WI38 (cell line): Measurements from ENCODE around the gene VGLL1.

Source experiments
- H3K4me3 ChIP-seq: 2 replicates; pipeline ENCODE4 v1.5.1; 2011; ENCODE audit warnings: low read depth, mild to moderate bottlenecking, control low read depth, low read length
- TF ChIP-seq, protein P1 (sequence below): IDR thresholded peaks from 2 replicates; pipeline ENCODE4 v1.5.1; 2012; ENCODE audit warnings: low read depth, mild to moderate bottlenecking, control low read depth, low read length

VGLL1 gene

DNA sequence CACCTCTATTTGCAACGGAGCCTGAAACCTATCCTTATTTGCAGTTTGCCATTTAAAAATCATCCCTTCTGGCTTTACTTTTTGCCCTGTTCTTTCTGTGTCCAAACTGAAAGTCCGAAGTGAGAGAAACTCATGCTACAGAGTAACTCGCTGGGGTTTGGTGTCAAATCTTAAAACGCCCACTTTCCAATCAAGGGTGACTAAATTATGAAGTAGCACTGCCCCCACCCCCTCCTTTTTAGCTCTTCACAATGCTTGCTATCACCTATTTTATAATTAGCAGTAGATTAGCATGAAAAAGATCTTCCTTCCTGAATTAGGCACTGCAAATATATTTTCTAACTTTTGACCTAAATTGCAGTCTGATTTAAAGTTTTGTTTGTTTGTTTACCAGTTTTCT lies 52.5 kb downstream of the VGLL1 start:
- no peak overlapping the region for H3K4me3 ChIP-seq
- TF ChIP-seq, protein P1, sequence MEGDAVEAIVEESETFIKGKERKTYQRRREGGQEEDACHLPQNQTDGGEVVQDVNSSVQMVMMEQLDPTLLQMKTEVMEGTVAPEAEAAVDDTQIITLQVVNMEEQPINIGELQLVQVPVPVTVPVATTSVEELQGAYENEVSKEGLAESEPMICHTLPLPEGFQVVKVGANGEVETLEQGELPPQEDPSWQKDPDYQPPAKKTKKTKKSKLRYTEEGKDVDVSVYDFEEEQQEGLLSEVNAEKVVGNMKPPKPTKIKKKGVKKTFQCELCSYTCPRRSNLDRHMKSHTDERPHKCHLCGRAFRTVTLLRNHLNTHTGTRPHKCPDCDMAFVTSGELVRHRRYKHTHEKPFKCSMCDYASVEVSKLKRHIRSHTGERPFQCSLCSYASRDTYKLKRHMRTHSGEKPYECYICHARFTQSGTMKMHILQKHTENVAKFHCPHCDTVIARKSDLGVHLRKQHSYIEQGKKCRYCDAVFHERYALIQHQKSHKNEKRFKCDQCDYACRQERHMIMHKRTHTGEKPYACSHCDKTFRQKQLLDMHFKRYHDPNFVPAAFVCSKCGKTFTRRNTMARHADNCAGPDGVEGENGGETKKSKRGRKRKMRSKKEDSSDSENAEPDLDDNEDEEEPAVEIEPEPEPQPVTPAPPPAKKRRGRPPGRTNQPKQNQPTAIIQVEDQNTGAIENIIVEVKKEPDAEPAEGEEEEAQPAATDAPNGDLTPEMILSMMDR: no peak

DNA sequence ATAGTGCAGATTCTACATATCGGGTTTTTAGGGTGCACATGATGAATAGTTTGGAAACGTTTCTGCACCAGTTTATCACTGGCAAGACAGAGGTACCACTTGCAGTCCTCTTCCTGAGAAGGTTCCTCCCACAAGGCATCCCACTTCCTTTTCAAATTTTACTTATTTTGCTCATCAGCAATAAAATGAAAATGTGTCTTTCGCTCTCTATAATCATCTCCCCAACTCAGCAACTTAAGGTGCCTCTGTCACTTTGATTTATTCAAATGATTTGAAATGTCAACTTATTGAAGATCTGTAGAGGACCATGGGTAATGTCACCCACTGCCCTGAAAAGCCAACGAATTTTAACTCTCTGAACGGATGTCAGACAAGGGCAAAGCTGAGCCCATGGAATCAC lies 53.2 kb downstream of the VGLL1 start:
- TF ChIP-seq, protein P1: no peak
- H3K4me3 ChIP-seq: no peak overlapping the region

DNA sequence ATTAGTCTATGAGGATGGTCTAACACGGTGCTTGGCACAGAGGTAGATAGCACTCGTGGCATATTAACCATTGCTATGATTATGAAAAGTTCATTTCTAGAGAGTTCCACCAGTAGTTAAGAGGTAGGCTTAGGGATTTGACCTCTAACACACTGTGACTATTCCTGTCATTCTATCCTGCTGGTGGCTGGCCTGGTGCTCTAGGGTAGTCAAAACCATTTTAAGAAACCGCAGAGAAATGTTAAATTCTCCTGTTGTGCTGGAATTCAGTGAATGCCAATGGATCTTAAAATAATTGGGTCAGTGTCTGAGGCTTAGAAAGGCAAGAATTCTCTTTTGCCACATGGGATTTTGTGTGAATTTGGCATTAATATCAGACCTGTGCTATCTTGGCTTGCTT lies 53.9 kb downstream of the VGLL1 start:
- H3K4me3 ChIP-seq: no peak overlapping the region
- TF ChIP-seq, protein P1: no peak

DNA sequence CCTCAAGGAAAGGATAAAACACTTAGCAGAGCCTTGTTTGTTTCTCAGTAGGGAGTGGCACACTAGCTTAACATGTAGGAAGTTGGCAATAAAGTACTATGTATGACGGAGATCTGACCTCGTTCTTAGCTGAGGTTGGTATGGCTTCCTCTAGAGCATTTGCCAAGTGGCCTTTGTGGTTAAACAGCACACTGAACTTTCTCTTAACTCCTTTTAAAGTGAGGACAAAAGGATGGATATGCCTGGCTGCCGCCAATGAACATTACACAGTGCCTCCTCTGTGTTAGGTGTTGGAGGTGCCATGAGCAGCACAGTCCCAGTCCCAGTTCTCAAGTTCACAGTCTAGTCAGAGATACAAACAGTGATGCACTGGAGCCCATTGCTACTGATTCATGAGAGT lies 54.4 kb downstream of the VGLL1 start:
- no peak overlapping the region for H3K4me3 ChIP-seq
- TF ChIP-seq, protein P1: no peak

DNA sequence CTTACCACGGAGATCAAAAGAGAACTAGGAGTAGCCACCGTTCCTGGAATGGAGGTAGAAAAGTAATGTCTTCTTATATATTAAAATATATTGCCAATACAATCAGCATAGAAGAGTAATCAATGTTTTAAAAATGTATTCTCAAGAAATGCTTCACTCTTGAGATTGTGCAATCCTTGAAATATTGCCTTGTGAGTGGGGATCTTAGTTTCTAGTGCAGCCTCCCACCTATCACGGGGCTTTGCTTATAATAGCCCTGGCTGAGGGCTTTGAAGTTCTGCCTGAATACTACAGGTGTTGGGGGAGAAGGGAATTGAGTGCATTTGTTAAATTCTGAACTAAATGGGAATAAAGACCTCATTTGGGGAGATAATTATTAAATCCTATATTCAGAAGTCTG lies 55.5 kb downstream of the VGLL1 start:
- TF ChIP-seq, protein P1: no peak
- no peak overlapping the region for H3K4me3 ChIP-seq

DNA sequence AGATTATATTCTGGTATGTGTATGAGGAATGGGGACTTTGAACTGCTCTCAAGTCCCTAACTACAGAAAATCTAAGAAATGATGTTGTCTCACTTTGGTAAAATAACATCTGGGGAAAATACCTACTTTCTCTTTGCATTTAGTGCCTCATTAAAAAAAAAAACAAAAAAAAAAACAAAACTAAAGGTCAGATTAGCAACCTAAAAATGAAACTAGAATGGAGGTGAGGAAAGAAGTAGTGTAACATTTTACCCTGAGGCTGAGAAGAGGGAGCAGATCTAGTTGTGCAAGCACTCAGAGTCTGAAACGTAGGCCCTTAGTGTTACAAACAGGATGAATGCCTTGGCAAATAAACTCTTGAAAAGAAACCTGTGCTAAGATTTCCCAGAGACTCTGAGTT lies 56.0 kb downstream of the VGLL1 start:
- TF ChIP-seq, protein P1: no peak
- H3K4me3 ChIP-seq: no peak overlapping the region

DNA sequence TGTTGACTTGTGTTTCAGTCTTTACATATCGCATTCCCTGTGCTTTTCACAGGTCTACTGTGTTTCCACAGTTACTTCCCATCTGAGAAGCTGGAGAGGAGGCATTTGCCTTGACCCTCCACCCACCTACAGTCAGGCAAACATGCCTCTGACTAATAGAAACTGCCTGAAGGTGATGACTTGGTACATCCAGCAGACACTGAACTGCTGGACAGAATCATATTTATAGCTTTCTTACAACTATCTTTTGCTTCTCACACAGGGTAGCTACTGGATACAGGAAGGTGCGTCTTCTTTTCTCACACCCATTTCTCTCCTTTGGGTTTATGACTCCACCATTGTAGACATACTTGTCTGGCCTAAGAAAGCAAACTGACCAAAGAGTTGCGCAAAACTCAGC lies 58.0 kb downstream of the VGLL1 start:
- H3K4me3 ChIP-seq: no peak overlapping the region
- TF ChIP-seq, protein P1: no peak
